CD4-positive, alpha-beta T cell (primary cell): ENCODE measurements around the gene P3R3URF. TPM values are rescaled to one million over a fixed set of nuclear protein-coding genes. Genes with fewer than 3 reads are reported as not detected.

Source experiments
- ATAC-seq: fragments of 200-7000 bp; cut with Tn5 transposase; one replicate; pipeline ENCODE4 v1.10.0; 2022; ENCODE audit warnings: mild to moderate bottlenecking; ENCODE audit not compliant: poor library complexity
- CTCF ChIA-PET: fragments of 350-600 bp; sonication (Branson Sonifier 250); formaldehyde crosslinking; loops from one replicate; lab custom pipeline; 2021; ENCODE audit warnings: antibody characterized with exemption, inconsistent platforms; lab: Charles Lee
- POLR2A ChIA-PET: fragments of 350-600 bp; sonication (Branson Sonifier 250); formaldehyde crosslinking; loops from one replicate; lab custom pipeline; 2021; ENCODE audit warnings: antibody characterized with exemption, inconsistent platforms; lab: Charles Lee
- DNase-seq, 14 experiments: peaks; one replicate each; pipeline ENCODE4 v3.0.0-alpha.2; 2013 to 2020; ENCODE audit warnings: mixed read lengths in 2 of 14
- H3K27ac ChIP-seq, 2 donors: one replicate each; pipeline versions ENCODE4 v1.5.1 to v1.7.0; 2013; ENCODE audit warnings: low read length in 2 of 2, low read depth in 1 of 2, mild to moderate bottlenecking in 1 of 2
- H3K27me3 ChIP-seq, 2 experiments: 1 replicate in 1 of 2; 2 replicates in 1 of 2; pipeline versions ENCODE4 v1.6.1 to v1.7.0; 2013; ENCODE audit warnings: low read length in 2 of 2, control low read depth in 1 of 2, mild to moderate bottlenecking in 1 of 2, moderate library complexity in 1 of 2; ENCODE audit not compliant: insufficient read depth in 2 of 2, control insufficient read depth in 1 of 2
- H3K36me3 ChIP-seq: one replicate; pipeline ENCODE4 v1.6.1; 2013; ENCODE audit warnings: low read length, control low read depth; ENCODE audit not compliant: insufficient read depth
- H3K4me1 ChIP-seq: one replicate; pipeline ENCODE4 v1.6.1; 2013; ENCODE audit warnings: low read length, control low read depth; ENCODE audit not compliant: insufficient read depth
- H3K4me3 ChIP-seq: one replicate; pipeline ENCODE4 v1.5.1; 2013; ENCODE audit warnings: mild to moderate bottlenecking, low read length, moderate library complexity
- H3K9me3 ChIP-seq, 2 experiments: 1 replicate in 1 of 2; 2 replicates in 1 of 2; pipeline versions ENCODE4 v1.6.1 to v1.7.0; 2013; ENCODE audit warnings: low read length in 2 of 2, mild to moderate bottlenecking in 2 of 2, control low read depth in 1 of 2, moderate library complexity in 1 of 2; ENCODE audit not compliant: control insufficient read depth in 1 of 2, insufficient read depth in 1 of 2
- H3K27ac Mint-ChIP-seq: one replicate; pipeline ENCODE4 v1.8.0; 2020; ENCODE audit warnings: mixed read lengths
- H3K27me3 Mint-ChIP-seq: one replicate; pipeline ENCODE4 v1.8.0; 2021; ENCODE audit warnings: mixed read lengths
- H3K36me3 Mint-ChIP-seq: one replicate; pipeline ENCODE4 v1.8.0; 2021; ENCODE audit warnings: low read depth, mixed read lengths
- H3K4me1 Mint-ChIP-seq: one replicate; pipeline ENCODE4 v1.8.0; 2021; ENCODE audit warnings: low read depth, mixed read lengths
- H3K4me3 Mint-ChIP-seq: one replicate; pipeline ENCODE4 v1.8.0; 2020; ENCODE audit warnings: mild to moderate bottlenecking, mixed read lengths
- H3K9me3 Mint-ChIP-seq: one replicate; pipeline ENCODE4 v1.8.0; 2020; ENCODE audit warnings: mixed read lengths
- CTCF ChIP-seq: fragments of 200-600 bp; IDR thresholded peaks from one replicate; pipeline ENCODE4 v1.8.0; 2022; ENCODE audit warnings: antibody characterized with exemption, mild to moderate bottlenecking
- intact Hi-C, 2 experiments: fragments of 100-400 bp; cut with DNase I in 1 of 2; cut with micrococcal nuclease in 1 of 2; formaldehyde crosslinking; loops; one replicate each; pipeline versions ENCODE4 v1.15.1 to v1.9.0; 2023 to 2025; cut with DNase I, micrococcal nuclease
- total RNA-seq, 174 experiments: library from RNA in 2 of 174; stranded (reverse) in 2 of 174; gene quantifications; one replicate each; pipeline ENCODE4 v1.2.3 and lab custom pipeline; 2021 to 2026

The P3R3URF gene
- total RNA-seq, 2 experiments from 2014 or later: not detected

DNA sequence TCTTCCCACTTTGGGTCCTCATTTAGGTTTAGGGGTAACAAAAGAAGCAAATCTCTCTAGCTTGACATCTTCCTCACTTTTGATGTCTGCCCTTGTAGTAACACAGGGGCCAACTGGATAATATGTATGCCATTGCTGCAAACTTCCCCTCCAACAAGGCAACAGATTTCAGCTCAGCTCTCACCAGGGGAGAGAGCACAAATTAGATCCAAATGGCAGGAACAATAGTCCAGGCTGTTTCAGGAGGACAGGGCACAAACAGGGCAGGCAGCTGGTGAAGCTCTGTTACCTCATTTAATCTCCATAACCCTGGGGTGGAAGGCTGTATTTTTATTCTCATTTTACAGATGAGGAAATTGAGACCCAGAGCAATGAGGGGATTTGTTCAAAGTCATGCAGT lies 39.6 kb downstream of the P3R3URF start:
- Histone ChIP-seq H3K27me3 (peaks cover 4 to 6% of the 10 kb centered on the region in 2 experiments), H3K36me3 (no peaks in the 10 kb centered on the region), H3K4me3 (no peak overlapping the region), H3K9me3 (no peaks in the 10 kb centered on the region), H3K4me1 (peaks cover 20% of the 10 kb centered on the region), H3K27ac (no peak overlapping the region)
- ATAC-seq (no peak), DNase-seq (no peak)
- peaks cover 32% of the 10 kb centered on the region for H3K27me3 Mint-ChIP-seq
- intact Hi-C loops: no loop called here
- peaks cover 4% of the 10 kb centered on the region for H3K36me3 Mint-ChIP-seq
- CTCF ChIA-PET: no interaction called here
- H3K27ac Mint-ChIP-seq: no peak overlapping the region
- no peaks in the 10 kb centered on the region for H3K9me3 Mint-ChIP-seq
- POLR2A ChIA-PET: no interaction called here
- peaks cover 22% of the 10 kb centered on the region for H3K4me1 Mint-ChIP-seq
- no peak overlapping the region for H3K4me3 Mint-ChIP-seq
- no peak for TF ChIP-seq CTCF

DNA sequence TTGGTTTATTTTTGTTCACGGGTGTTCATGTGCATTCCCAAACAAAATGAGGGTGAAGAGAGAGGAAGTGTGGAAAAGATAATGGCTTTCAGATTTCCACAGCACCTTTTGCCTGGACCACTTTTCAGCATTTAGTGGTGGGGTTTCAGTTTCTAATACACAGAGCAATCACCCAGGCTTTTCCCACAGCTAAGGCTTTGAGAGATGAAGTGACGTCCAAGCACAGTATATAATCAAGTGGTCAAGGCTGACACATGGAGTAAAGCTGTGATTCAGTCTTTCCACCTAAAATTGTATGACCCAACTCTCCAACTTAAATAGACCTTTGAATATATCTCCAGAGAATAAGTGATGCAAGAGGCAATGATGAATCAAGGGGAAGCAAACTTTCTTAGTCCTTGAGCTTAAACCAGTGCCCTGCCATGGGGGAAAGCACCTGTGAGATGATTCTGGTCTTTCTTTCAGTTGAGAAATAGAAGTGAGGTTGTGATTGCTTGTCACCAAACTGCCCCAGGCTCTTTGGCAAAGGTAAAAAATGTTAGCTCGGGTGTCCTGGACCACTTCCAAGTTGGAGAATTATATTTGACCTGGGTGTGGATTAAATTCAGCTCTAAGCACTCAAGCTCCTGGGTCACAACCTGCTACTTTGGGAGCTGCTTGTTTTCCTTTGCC lies 41.5 kb downstream of the P3R3URF start:
- no peak overlapping the region for H3K4me3 ChIP-seq
- H3K36me3 Mint-ChIP-seq: peaks cover 4% of the 10 kb centered on the region
- H3K27me3 ChIP-seq: peaks cover 17 to 23% of the 10 kb centered on the region in 2 experiments
- DNase-seq (peak in 2 of 14 experiments; percentile 19 to 33), ATAC-seq (no peak)
- peaks cover 23% of the 10 kb centered on the region for H3K4me1 ChIP-seq
- H3K9me3 Mint-ChIP-seq: no peaks in the 10 kb centered on the region
- no peak overlapping the region for H3K27ac ChIP-seq
- POLR2A ChIA-PET: interaction anchor here (0.6 to 1.1 kb wide), 3 partner anchors 30 to 38 kb away, joined by 3 to 5 read pairs (median 4); no protein-coding TSS in a partner anchor
- no peaks in the 10 kb centered on the region for H3K36me3 ChIP-seq
- CTCF ChIA-PET: interaction anchor here (0.5 kb wide), 2 partner anchors 26 to 60 kb away, joined by 3 to 4 read pairs; no protein-coding TSS in a partner anchor
- intact Hi-C loops: no loop called here
- H3K4me1 Mint-ChIP-seq: peaks cover 30% of the 10 kb centered on the region
- no peak overlapping the region for H3K4me3 Mint-ChIP-seq
- peaks cover 51% of the 10 kb centered on the region for H3K27me3 Mint-ChIP-seq
- no peak for TF ChIP-seq CTCF
- H3K9me3 ChIP-seq: no peaks in the 10 kb centered on the region
- H3K27ac Mint-ChIP-seq: no peak overlapping the region

DNA sequence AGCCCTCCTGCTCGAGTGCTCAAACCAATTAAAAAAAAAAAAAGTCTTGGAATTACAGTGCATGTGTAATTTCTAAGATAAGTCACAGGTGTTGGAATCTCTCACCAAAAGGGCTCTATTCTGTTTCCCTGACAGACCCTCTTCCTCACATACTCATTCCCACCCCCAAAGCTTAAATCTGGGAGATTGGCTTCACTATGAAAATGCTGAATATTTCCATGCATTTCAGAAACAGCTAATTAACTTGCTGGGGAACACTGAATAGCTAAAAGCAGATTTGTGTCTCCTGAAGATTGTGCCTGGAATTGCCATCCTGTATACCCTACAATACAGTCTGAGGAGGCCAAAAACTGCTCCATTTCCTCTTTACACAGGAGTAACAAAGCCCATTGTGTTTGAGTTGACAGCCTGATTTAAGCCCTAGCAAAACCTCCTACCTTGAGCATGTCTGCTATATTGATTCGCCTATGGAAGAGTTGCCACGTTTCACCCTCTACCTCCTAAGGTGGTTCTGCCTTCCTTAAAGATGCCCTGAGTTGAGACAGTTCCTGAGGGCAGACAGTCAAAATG lies 42.4 kb downstream of the P3R3URF start:
- Mint-ChIP-seq H3K36me3 (peaks cover 4% of the 10 kb centered on the region), H3K27me3 (peaks cover 56% of the 10 kb centered on the region), H3K27ac (no peak overlapping the region), H3K4me1 (peaks cover 30% of the 10 kb centered on the region), H3K9me3 (no peaks in the 10 kb centered on the region), H3K4me3 (peak overlapping the region; percentile 93)
- Histone ChIP-seq H3K4me3 (peak overlapping the region; percentile 91), H3K9me3 (no peaks in the 10 kb centered on the region), H3K27ac (no peak overlapping the region), H3K27me3 (peaks cover 19 to 32% of the 10 kb centered on the region in 2 experiments), H3K36me3 (no peaks in the 10 kb centered on the region), H3K4me1 (peaks cover 23% of the 10 kb centered on the region)
- ChIA-PET POLR2A (no interaction called here), CTCF (interaction anchor here (0.5 to 0.6 kb wide), 2 partner anchors 25 to 152 kb away, joined by 3 read pairs; no protein-coding TSS in a partner anchor)
- no peak for ATAC-seq
- intact Hi-C loops: loop anchor here in 1 of 2 experiments (2.0 kb wide), 1 partner anchor 65 kb away; the partner anchor contains the start of gene POMGNT1
- no peak for TF ChIP-seq CTCF
- no peak for DNase-seq
